AG09309 (cell line): ENCODE measurements around the gene EPHA4.

Experiments used
- DNase-seq: peaks from one replicate; pipeline ENCODE4 v3.0.0-alpha.2; 2010; ENCODE audit warnings: low read depth
- H3K4me3 ChIP-seq: 2 replicates; pipeline ENCODE4 v1.5.1; 2011; ENCODE audit warnings: mild to moderate bottlenecking, low read depth, low read length, moderate library complexity; ENCODE audit not compliant: control insufficient read depth
- CTCF ChIP-seq: IDR thresholded peaks from 2 replicates; pipeline ENCODE4 v1.5.1; 2011; ENCODE audit warnings: mild to moderate bottlenecking, low read depth, low read length, inconsistent platforms; ENCODE audit not compliant: insufficient read depth, control insufficient read depth; ENCODE audit errors: missing control alignments

EPHA4 gene

GRCh38 chr2:221533299-221533698, 38.8 kb downstream of the EPHA4 start:
- H3K4me3 ChIP-seq: no peak overlapping the region
- TF ChIP-seq CTCF: no peak
- no peak for DNase-seq

GRCh38 chr2:221532641-221533040, 39.5 kb downstream of the EPHA4 start:
- no peak for TF ChIP-seq CTCF
- DNase-seq: no peak

GRCh38 chr2:221530653-221531037, 41.5 kb downstream of the EPHA4 start:
- no peak for DNase-seq
- no peak overlapping the region for H3K4me3 ChIP-seq
- no peak for TF ChIP-seq CTCF

More at GRCh38 chr2:221532641-221533040, 39.5 kb downstream of the EPHA4 start:
- no peak overlapping the region for H3K4me3 ChIP-seq

GRCh38 chr2:221529943-221530652, 42.0 kb downstream of the EPHA4 start:
- TF ChIP-seq CTCF: no peak
- DNase-seq: peak; percentile 66
- no peak overlapping the region for H3K4me3 ChIP-seq

- no peak for TF ChIP-seq CTCF
- no peak overlapping the region for H3K4me3 ChIP-seq
- DNase-seq: no peak
Observed at GRCh38 chr2:221529177-221529942, 42.7 kb downstream of the EPHA4 start.

GRCh38 chr2:221527776-221528309, 44.3 kb downstream of the EPHA4 start:
- no peak overlapping the region for H3K4me3 ChIP-seq
- no peak for DNase-seq
- TF ChIP-seq CTCF: no peak
